Activated CD4-positive, alpha-beta memory T cell treated with anti-CD3 and anti-CD28 coated beads for 36 hours (primary cell): Measurements from ENCODE around the gene ANTXRL. TPM values are rescaled to one million over a fixed set of nuclear protein-coding genes. Genes with fewer than 3 reads are reported as not detected.
"Not testable (repeated sequence)": the region's sequence is repeated elsewhere in the genome, so short reads cannot be mapped to it uniquely, and the experiment has no call there.

Experiments
- CTCF ChIA-PET: fragments of 350-600 bp; sonication (Branson Sonifier 250); formaldehyde crosslinking; loops from one replicate; lab custom pipeline; 2021; ENCODE audit warnings: antibody characterized with exemption, inconsistent platforms; lab: Charles Lee
- POLR2A ChIA-PET: fragments of 350-600 bp; sonication (Branson Sonifier 250); formaldehyde crosslinking; loops from one replicate; lab custom pipeline; 2021; ENCODE audit warnings: antibody characterized with exemption; lab: Charles Lee
- DNase-seq: peaks from one replicate; pipeline ENCODE4 v3.0.0-alpha.2; 2020
- H3K27ac Mint-ChIP-seq: one replicate; pipeline ENCODE4 v1.8.0; 2021; ENCODE audit warnings: mixed read lengths
- H3K27me3 Mint-ChIP-seq: one replicate; pipeline ENCODE4 v1.8.0; 2021; ENCODE audit warnings: mixed read lengths
- H3K36me3 Mint-ChIP-seq: one replicate; pipeline ENCODE4 v1.8.0; 2021; ENCODE audit warnings: mixed read lengths
- H3K4me1 Mint-ChIP-seq: one replicate; pipeline ENCODE4 v1.8.0; 2021; ENCODE audit warnings: low read depth, mixed read lengths
- H3K4me3 Mint-ChIP-seq: one replicate; pipeline ENCODE4 v1.8.0; 2021; ENCODE audit warnings: mild to moderate bottlenecking, mixed read lengths
- H3K9me3 Mint-ChIP-seq: one replicate; pipeline ENCODE4 v1.8.0; 2021; ENCODE audit warnings: mixed read lengths
- intact Hi-C: fragments of 100-400 bp; cut with micrococcal nuclease; formaldehyde crosslinking; loops from one replicate; pipeline ENCODE4 v1.15.1; 2023
- total RNA-seq, 2 experiments: library from RNA; stranded (reverse); gene quantifications; one replicate each; pipeline ENCODE4 v1.2.3, GENCODE V29; 2021

The ANTXRL gene
- total RNA-seq, 2 experiments from 2014 or later: not detected

DNA sequence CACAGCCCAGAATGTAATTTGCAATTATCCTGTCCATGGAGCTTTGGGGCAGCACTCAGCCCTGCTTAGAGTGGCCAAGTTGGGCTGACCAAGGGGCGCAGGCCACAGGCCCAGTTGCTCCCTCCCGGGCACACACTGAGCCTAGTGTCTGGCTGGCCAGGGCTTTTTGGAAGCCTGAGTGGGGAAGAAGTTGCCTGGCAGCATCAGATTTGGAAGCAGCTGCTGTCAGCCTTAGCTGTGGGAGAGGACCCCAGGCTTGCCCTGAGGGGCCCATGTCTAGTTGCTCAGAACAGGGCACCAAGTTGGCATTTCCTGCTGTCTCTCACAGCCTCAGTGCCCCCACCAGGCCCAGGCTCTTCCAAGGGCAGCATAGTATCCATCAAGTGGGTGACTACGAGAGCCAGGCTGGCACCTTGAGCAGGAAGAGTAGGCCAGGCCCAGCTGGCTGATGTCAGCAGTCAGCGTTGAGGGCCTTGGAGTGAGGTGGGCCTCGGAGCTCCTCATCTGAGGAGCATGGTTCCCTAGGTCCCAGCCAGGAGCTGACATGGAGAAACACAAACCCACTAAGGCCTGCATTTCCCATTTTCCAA, 14.4 kb downstream of the ANTXRL start:
- H3K4me3 Mint-ChIP-seq: no peak overlapping the region
- CTCF ChIA-PET: no interaction called here

DNA sequence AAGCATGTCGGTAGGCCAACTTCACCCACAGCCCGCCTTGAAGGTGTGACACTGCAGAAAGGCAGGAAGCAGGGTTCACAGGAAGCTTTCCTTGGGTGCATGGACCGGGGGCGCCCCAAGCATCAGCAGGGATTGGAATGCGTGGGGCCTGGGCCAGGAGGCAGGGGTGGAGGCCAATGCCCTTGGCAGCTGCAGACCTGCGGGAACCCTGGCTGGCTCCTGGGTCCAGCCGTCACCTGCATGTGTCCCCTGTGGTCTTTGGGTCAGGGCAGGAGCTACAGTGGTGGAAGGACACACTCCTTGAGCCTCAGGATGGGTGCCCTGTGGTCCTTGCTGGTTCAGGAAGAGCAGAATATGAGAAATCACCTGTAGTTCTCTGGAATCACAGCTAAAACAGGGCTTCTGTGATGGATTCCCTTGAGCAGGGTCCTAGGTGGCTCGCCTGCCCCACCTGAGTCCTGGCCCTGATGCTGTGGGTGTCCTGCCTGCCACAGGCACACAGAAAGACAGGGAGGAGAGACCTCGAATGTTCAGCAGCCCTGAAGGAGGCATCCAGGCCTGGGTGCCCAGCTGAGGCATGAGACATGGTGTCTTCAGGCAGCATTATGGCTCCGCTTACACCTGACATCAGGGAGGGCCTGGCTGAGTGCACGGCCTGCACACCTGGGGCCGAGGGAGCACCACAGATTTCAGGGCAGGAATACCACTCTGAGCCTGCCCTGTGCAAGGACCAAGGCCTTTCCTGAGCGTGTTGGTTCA, 15.1 kb downstream of the ANTXRL start:
- intact Hi-C loops: no loop called here
- POLR2A ChIA-PET: no interaction called here
- CTCF ChIA-PET: no interaction called here
- Mint-ChIP-seq H3K9me3 (no peaks in the 10 kb centered on the region), H3K4me3 (no peak overlapping the region), H3K4me1 (peaks cover 24% of the 10 kb centered on the region), H3K27me3 (no peaks in the 10 kb centered on the region), H3K36me3 (no peaks in the 10 kb centered on the region), H3K27ac (no peak overlapping the region)
- no peak for DNase-seq

More for the DNA sequence above, 14.4 kb downstream of the ANTXRL start:
- Mint-ChIP-seq H3K4me1 (peaks cover 24% of the 10 kb centered on the region), H3K27me3 (no peaks in the 10 kb centered on the region), H3K27ac (no peak overlapping the region), H3K9me3 (no peaks in the 10 kb centered on the region), H3K36me3 (no peaks in the 10 kb centered on the region)
- DNase-seq: no peak
- intact Hi-C loops: no loop called here
- POLR2A ChIA-PET: no interaction called here

DNA sequence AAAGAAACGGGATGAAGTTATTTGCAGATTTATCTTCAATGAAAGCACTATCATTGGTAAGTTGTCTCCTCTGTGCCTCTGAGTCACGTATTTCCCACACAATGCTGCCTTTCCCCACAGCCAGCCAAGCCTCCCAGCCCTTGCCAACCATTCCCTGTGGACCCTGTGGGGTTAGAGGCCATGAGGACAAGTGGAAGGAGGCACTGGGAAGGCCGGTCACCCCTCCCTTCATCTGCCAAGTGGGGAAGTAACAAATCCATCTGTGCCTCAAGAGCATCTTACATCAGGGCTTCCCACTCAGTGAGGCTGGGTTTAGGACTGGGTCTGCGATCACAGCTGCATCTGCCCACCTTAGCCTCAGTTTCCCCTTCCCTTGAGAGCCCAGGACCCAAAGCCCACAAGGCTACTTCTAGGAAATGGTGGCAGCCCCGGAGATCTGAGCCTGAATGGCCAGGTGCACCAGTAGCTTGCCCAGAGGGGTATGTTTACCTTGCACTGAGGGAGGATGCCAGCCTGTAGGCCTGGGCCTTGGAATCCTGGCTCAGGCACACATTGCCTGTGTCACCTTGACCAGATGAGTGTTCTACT, 16.1 kb downstream of the ANTXRL start:
- CTCF ChIA-PET, H3K27ac Mint-ChIP-seq, H3K27me3 Mint-ChIP-seq, DNase-seq, H3K36me3 Mint-ChIP-seq, H3K9me3 Mint-ChIP-seq, H3K4me3 Mint-ChIP-seq, intact Hi-C loops, POLR2A ChIA-PET: not testable (repeated sequence)
- H3K4me1 Mint-ChIP-seq: peaks cover 22% of the 10 kb centered on the region

DNA sequence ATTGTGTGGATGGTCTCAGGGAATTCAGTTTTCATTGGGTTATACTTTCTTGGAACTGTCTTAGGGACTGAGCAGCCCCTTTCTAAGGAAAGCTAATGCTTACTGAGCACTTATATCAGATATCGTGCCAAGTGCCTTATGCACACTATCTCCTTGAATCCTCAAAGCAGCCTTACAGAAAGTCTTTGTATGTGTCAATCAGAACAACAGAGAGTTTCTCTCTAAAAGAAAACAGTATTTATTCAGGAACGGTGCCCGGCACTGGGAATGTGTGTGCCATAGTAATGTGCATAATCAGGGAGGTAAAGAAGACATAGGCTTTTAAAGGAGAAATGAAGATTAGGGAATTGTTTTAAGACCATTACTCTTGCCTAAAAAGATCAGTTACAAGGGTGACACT, 17.3 kb downstream of the ANTXRL start:
- DNase-seq: no peak
- no peak overlapping the region for H3K27ac Mint-ChIP-seq
- H3K9me3 Mint-ChIP-seq: no peaks in the 10 kb centered on the region
- H3K4me3 Mint-ChIP-seq: no peak overlapping the region
- H3K36me3 Mint-ChIP-seq: no peaks in the 10 kb centered on the region
- ChIA-PET POLR2A (no interaction called here), CTCF (no interaction called here)
- H3K4me1 Mint-ChIP-seq: peaks cover 10% of the 10 kb centered on the region
- intact Hi-C loops: no loop called here
- H3K27me3 Mint-ChIP-seq: no peaks in the 10 kb centered on the region

DNA sequence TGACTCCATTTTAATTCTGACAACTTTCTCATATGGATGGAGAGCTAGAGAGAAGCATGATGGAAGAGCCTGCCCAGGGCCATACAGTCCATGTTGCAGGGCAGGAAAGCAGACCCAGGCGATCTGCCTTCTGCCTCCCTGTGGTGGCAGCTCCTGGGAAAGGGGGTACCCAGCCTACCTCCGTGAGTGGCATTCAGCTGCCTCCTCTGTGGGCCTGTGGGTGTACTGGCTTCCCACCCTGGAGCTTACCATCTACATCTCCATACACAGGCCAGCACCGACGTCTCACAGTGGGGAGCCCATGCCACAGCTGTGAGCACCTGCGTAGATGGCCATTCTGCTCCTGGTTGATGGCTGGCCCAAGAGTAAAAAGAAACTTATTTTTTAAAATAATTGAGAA, 17.9 kb downstream of the ANTXRL start:
- H3K9me3 Mint-ChIP-seq, CTCF ChIA-PET, H3K36me3 Mint-ChIP-seq, H3K4me1 Mint-ChIP-seq, POLR2A ChIA-PET, H3K4me3 Mint-ChIP-seq, H3K27ac Mint-ChIP-seq, DNase-seq, H3K27me3 Mint-ChIP-seq, intact Hi-C loops: not testable (repeated sequence)

DNA sequence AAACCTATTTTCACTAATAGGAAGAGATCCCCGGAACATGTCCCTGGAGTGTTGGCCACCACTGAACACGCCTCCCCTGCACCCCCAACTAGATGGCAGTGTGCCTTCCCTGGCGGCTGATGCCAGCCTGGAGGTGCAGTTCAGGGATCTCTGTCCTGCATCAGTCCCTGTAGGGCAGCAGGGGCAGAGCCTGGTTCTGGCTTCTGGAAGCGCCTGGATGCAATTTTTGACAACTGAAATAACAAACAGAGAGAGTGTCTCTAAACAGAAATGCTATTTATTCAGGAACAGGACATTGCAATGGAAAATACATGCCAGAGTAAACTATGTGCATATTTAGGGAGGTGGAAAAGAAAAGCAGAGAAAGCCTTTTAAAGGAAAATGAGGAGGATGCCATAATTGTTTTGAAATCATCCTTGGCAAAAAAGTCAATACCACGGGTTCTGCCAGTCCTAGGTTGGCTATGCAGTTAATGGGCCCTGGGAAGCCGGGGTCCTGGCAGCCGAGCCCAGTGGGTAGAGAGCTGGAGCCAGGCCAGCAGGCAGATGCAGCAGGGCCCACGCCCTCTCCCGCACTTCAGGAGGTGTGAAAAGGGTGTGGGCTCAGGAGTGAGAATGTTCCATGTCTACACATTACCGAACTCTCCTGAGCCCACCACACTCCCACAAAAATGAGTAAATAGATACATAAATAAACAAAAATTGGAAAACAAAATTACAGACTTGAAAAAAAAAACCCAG, 18.5 kb downstream of the ANTXRL start:
- CTCF ChIA-PET: no interaction called here
- Mint-ChIP-seq H3K36me3 (no peaks in the 10 kb centered on the region), H3K27me3 (no peaks in the 10 kb centered on the region), H3K27ac (no peak overlapping the region), H3K4me1 (no peaks in the 10 kb centered on the region), H3K9me3 (no peaks in the 10 kb centered on the region), H3K4me3 (no peak overlapping the region)
- intact Hi-C loops: no loop called here
- DNase-seq: no peak
- POLR2A ChIA-PET: no interaction called here

DNA sequence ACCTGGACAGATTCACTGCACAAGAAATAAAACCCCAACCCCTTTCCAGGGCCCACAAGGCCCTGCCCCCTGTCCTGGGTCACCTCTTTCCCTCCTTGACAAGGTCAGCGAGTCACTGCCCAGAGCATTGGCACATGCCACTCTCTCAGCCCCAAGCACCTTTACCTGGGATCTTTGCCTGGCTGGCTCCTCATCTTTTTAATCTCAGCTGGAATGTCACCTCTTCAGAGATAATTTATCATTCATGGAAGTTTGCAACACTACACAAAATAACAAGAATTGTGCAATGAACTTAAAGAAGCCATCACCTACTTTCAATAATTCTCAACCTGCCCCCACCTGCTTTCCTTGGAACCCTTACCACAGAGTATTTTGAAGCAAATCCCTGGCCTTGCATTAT, 19.2 kb downstream of the ANTXRL start:
- no peak for DNase-seq
- Mint-ChIP-seq H3K27ac (no peak overlapping the region), H3K27me3 (no peaks in the 10 kb centered on the region), H3K4me3 (no peak overlapping the region), H3K36me3 (no peaks in the 10 kb centered on the region), H3K9me3 (no peaks in the 10 kb centered on the region), H3K4me1 (no peaks in the 10 kb centered on the region)
- intact Hi-C loops: no loop called here
- CTCF ChIA-PET: no interaction called here
- POLR2A ChIA-PET: no interaction called here

DNA sequence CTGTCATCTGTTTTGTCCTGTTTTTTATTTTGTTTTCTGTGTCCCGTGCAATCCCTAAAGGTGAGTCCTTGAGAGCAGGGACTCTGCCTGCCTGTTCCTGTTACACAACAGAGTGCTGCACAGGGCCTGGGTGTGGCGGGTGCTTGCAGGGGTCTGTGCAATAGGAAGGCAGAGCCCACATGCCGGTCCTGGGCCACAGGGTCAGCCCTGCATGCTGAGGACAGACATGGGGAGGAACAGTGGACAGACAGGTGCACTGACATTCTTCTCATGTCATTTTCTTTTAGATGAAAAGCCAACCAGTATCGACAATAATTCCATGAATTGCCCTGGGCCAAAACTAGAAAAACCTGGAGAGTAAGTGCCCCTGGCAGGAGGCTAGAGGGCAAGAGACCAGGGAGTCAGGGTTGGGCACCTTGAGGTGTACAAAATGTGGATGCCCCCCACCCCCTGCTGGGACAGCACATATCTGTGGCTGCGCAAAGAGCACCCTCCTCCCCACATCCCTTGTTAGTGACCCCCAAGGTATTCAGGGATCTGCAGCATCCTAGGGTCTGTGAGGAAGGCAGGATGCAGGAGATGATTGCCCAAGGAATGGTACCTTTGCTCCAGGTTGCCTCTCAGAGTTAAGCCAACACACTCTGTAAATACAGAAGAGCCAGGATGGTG, 19.9 kb downstream of the ANTXRL start:
- ChIA-PET CTCF (no interaction called here), POLR2A (no interaction called here)

DNA sequence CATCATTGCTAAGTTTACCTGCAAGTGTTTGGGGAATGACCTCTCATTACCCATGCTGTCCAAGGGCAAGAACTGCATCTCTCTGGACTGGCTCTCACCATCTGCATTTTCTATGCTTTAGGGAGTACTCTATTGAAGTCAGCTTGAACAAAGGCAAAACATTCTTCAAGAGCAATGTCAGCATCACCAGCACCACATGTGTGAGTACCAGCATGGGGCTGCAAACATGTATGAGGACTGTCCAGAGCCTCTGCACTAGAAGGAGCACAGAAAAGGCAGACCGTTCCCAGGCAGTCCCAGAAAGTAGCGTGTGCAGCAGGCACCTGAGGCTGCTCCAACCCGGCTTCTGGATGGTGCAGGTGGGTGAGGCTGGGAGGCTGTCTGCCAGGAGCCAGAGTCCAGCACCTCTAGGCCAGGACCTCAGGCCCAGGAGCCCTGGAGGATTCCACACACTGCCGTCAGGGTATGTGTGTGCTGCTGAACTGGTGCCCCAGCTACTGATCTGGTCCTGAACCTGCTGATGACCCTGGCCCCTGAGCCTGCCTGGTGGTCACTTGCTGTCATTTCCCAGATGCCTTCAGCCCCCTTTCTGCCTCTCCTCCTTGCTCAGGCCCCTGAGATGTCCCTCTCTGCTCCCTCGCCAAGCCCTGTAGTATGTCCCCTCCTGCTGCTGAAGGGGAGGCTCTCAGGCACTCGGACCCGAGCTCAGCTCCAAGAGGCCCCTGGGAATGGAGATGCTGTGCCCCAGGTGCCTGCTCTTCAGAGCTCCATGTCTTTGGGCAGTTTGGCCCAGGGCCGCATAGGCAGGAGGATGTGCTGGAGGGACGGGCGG, 20.7 kb downstream of the ANTXRL start:
- intact Hi-C loops: no loop called here
- Mint-ChIP-seq H3K27ac (no peak overlapping the region), H3K4me3 (no peak overlapping the region), H3K36me3 (no peaks in the 10 kb centered on the region), H3K27me3 (no peaks in the 10 kb centered on the region), H3K4me1 (no peaks in the 10 kb centered on the region), H3K9me3 (no peaks in the 10 kb centered on the region)
- ChIA-PET CTCF (no interaction called here), POLR2A (no interaction called here)
- no peak for DNase-seq

More for the DNA sequence above, 19.9 kb downstream of the ANTXRL start:
- no peaks in the 10 kb centered on the region for H3K36me3 Mint-ChIP-seq
- no peak for DNase-seq
- H3K27me3 Mint-ChIP-seq: no peaks in the 10 kb centered on the region
- no peaks in the 10 kb centered on the region for H3K4me1 Mint-ChIP-seq
- no peak overlapping the region for H3K4me3 Mint-ChIP-seq
- intact Hi-C loops: no loop called here
- no peak overlapping the region for H3K27ac Mint-ChIP-seq
- no peaks in the 10 kb centered on the region for H3K9me3 Mint-ChIP-seq

DNA sequence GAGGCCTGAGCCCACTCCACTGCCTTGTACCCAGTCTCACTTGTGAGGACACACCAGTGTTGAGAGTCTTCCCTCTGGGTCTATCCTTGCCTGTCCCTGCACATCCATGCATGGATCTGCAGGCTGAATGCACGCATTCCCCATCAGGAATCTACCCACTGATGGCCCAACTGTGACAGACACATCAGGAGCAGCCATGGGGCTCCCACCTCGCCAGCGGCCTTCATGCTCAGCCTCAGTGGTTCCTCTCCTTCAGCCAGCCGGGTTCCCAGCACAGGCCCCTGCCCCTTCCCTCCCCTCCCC, 21.3 kb downstream of the ANTXRL start:
- H3K36me3 Mint-ChIP-seq: no peaks in the 10 kb centered on the region
- no peak overlapping the region for H3K4me3 Mint-ChIP-seq
- H3K9me3 Mint-ChIP-seq: no peaks in the 10 kb centered on the region
- no peaks in the 10 kb centered on the region for H3K4me1 Mint-ChIP-seq
- intact Hi-C loops: no loop called here
- H3K27me3 Mint-ChIP-seq: no peaks in the 10 kb centered on the region
- DNase-seq: no peak
- H3K27ac Mint-ChIP-seq: no peak overlapping the region
- ChIA-PET POLR2A (no interaction called here), CTCF (no interaction called here)

DNA sequence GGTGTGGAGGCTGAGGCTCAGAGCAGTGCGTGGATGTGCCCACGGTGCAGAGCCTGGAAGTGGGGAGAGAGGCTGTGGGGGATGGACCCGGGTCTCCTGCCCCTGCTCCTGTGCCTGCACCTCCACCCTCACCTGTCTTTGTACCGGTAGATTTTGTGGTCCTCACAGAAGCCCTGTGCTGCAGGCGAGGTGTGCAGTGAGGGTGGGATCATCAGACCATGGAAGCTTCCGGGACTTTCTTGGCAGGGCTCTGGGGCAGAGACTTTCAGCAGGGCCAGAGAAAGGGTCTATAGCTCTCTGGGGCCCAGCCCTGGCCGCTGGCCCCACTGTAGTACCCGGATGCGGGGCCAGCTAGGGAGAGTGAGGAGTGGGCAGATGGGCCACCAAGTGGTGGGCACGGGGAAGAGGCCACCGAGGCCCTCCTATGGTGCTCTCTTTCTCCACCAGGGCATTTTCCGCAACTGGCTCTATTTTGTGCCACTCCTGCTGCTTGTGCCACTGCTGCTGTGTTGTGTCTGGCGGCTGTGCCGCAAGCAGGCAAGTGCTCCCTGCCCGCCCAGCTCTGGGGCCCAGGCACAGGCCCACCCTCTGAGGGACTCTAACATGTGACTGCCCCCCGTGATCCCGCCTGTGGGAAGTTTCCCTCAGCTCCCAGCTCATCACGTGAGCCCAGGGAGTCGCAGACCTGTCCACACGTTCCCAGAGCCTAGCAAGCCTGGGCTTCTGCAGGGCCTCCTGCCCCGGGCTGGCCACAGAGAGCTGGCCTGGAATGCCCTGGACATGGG, 22.1 kb downstream of the ANTXRL start:
- no peak for DNase-seq
- Mint-ChIP-seq H3K27me3 (no peaks in the 10 kb centered on the region), H3K27ac (no peak overlapping the region), H3K4me3 (no peak overlapping the region), H3K36me3 (no peaks in the 10 kb centered on the region), H3K9me3 (no peaks in the 10 kb centered on the region), H3K4me1 (no peaks in the 10 kb centered on the region)
- ChIA-PET CTCF (no interaction called here), POLR2A (no interaction called here)
- intact Hi-C loops: no loop called here
